HCT116 (cell line): ENCODE results near the gene TMEM240. TPM values are rescaled to one million over a fixed set of nuclear protein-coding genes. Genes with fewer than 3 reads are reported as not detected.

ENCODE experiments used
- ATAC-seq: fragments of 200-7000 bp; cut with Tn5 transposase; 2 replicates; pipeline ENCODE4 v1.9.1; 2020; ENCODE audit warnings: mild to moderate bottlenecking, moderate library complexity
- BruUV-seq: library from RNA; stranded (reverse); fragments of 400-500 nt; replicated peaks from 2 replicates; lab custom pipeline; 2021; lab: Mats Ljungman, UMichigan
- CTCF ChIA-PET: fragments of 300-600 bp; sonication (Branson Sonifier 250); formaldehyde crosslinking; loops from one replicate; lab custom pipeline; 2021; ENCODE audit warnings: antibody characterized with exemption; lab: Charles Lee
- POLR2A ChIA-PET: fragments of 300-600, 350-600 bp; sonication (Branson Sonifier 250); formaldehyde crosslinking; loops from one replicate; lab custom pipeline; 2021; ENCODE audit warnings: antibody characterized with exemption; lab: Charles Lee
- RAD21 ChIA-PET, 2 experiments: fragments of 300-600 bp; sonication (Branson Sonifier 250); formaldehyde crosslinking; loops; one replicate each; lab custom pipeline; 2023; ENCODE audit warnings: low total read pairs in 2 of 2; ENCODE audit not compliant: uncharacterized antibody in 2 of 2, unreplicated experiment in 2 of 2, low non-redundant PET in 1 of 2; lab: Charles Lee
- DNase-seq: peaks from one replicate; pipeline ENCODE4 v3.0.0-alpha.2; 2010; ENCODE audit warnings: low read depth, low spot score
- H2AFZ ChIP-seq: fragments of 200-600 bp; shearing (Covaris generic), sonication (generic); 2 replicates; pipeline ENCODE4 v1.6.1; 2017; ENCODE audit warnings: low read depth, mixed run types, mixed read lengths, antibody characterized with exemption, low read length; ENCODE audit not compliant: poor library complexity, severe bottlenecking
- H3K27ac ChIP-seq: 2 replicates; pipeline ENCODE4 v1.5.1; 2012; ENCODE audit warnings: low read depth, low read length
- H3K27me3 ChIP-seq: fragments of 200-600 bp; sonication (generic); 2 replicates; pipeline ENCODE4 v1.6.1; 2016; ENCODE audit warnings: mixed run types, low read length, mixed read lengths; ENCODE audit not compliant: insufficient read depth
- H3K36me3 ChIP-seq, 2 experiments: fragments of 200-500 bp in 1 of 2; fragments of 200-600 bp in 1 of 2; sonication (Bioruptor generic) in 1 of 2; sonication (generic) in 1 of 2; 2 replicates each; pipeline versions ENCODE4 v1.5.1 to v1.6.1; 2014 to 2016; ENCODE audit warnings: low read length in 2 of 2, inconsistent platforms in 1 of 2, mixed read lengths in 1 of 2, mixed run types in 1 of 2; ENCODE audit not compliant: insufficient read depth in 2 of 2, control insufficient read depth in 1 of 2
- H3K4me1 ChIP-seq, 2 experiments: fragments of 200-600 bp in 1 of 2; sonication (generic) in 1 of 2; 2 replicates each; pipeline versions ENCODE4 v1.5.1 to v1.6.1; 2012 to 2017; ENCODE audit warnings: low read length in 2 of 2, inconsistent platforms in 1 of 2, mild to moderate bottlenecking in 1 of 2, mixed read lengths in 1 of 2, mixed run types in 1 of 2, moderate library complexity in 1 of 2; ENCODE audit not compliant: insufficient read depth in 2 of 2, control insufficient read depth in 1 of 2
- H3K4me2 ChIP-seq: fragments of 200-600 bp; sonication (generic); 2 replicates; pipeline ENCODE4 v1.6.1; 2017; ENCODE audit warnings: mixed run types, low read length, mixed read lengths
- H3K4me3 ChIP-seq, 2 experiments: fragments of 200-600 bp in 1 of 2; sonication (generic) in 1 of 2; replicated peaks in 1 of 2; 2 replicates each; pipeline ENCODE4 v1.5.1; 2011 to 2016; ENCODE audit warnings: low read length in 2 of 2, control low read depth in 1 of 2, low read depth in 1 of 2, mild to moderate bottlenecking in 1 of 2, mixed read lengths in 1 of 2, mixed run types in 1 of 2
- H3K79me2 ChIP-seq: fragments of 200-600 bp; sonication (generic); 2 replicates; pipeline ENCODE4 v1.6.1; 2017; ENCODE audit warnings: mild to moderate bottlenecking, mixed run types, low read length, moderate library complexity, mixed read lengths; ENCODE audit not compliant: insufficient read depth
- H3K9ac ChIP-seq: fragments of 200-600 bp; sonication (generic); 2 replicates; pipeline ENCODE4 v1.6.1; 2016; ENCODE audit warnings: low read length, mixed read lengths
- H3K9me2 ChIP-seq: fragments of 200-600 bp; sonication (generic), shearing (Covaris generic); 2 replicates; pipeline ENCODE4 v1.6.1; 2017; ENCODE audit warnings: mixed run types, mild to moderate bottlenecking, moderate library complexity; ENCODE audit not compliant: insufficient read depth
- H3K9me3 ChIP-seq, 2 experiments: fragments of 200-500 bp in 1 of 2; fragments of 200-600 bp in 1 of 2; sonication (Bioruptor generic) in 1 of 2; sonication (generic) in 1 of 2; 2 replicates each; pipeline ENCODE4 v1.6.1; 2014 to 2017; ENCODE audit warnings: low read length in 2 of 2, mixed read lengths in 2 of 2, inconsistent platforms in 1 of 2, low read depth in 1 of 2, mild to moderate bottlenecking in 1 of 2, mixed run types in 1 of 2, moderate library complexity in 1 of 2; ENCODE audit not compliant: control insufficient read depth in 1 of 2, insufficient read depth in 1 of 2
- H4K20me1 ChIP-seq: fragments of 200-600 bp; sonication (generic), shearing (Covaris generic); 2 replicates; pipeline ENCODE4 v1.6.1; 2017; ENCODE audit warnings: mixed run types, mild to moderate bottlenecking, moderate library complexity; ENCODE audit not compliant: insufficient read depth
- CBX3 ChIP-seq: IDR thresholded peaks from 2 replicates; pipeline ENCODE4 v1.6.1; 2012; ENCODE audit warnings: low read depth
- CEBPB ChIP-seq: IDR thresholded peaks from 2 replicates; pipeline ENCODE4 v1.6.1; 2012; ENCODE audit warnings: low read depth
- EGR1 ChIP-seq: IDR thresholded peaks from 2 replicates; pipeline ENCODE4 v1.6.1; 2012; ENCODE audit warnings: low read depth
- EZH2 ChIP-seq: fragments of 200-600 bp; sonication (generic); IDR thresholded peaks from 2 replicates; pipeline ENCODE4 v1.6.1; 2017; ENCODE audit warnings: antibody characterized with exemption, mixed run types
- EZH2phosphoT487 ChIP-seq: fragments of 200-600 bp; IDR thresholded peaks from 2 replicates; pipeline ENCODE4 v1.6.1; 2018; ENCODE audit warnings: antibody characterized with exemption, borderline replicate concordance
- JUND ChIP-seq: IDR thresholded peaks from 2 replicates; pipeline ENCODE4 v1.6.1; 2012
- POLR2A ChIP-seq: IDR thresholded peaks from 2 replicates; pipeline ENCODE4 v1.7.0; 2011; ENCODE audit warnings: borderline replicate concordance; ENCODE audit not compliant: insufficient read depth, insufficient read length; ENCODE audit errors: extremely low read depth
- POLR2AphosphoS5 ChIP-seq: IDR thresholded peaks from 2 replicates; pipeline ENCODE4 v1.6.1; 2011; ENCODE audit warnings: mild to moderate bottlenecking, low read depth, low read length, moderate library complexity
- REST ChIP-seq: IDR thresholded peaks from 2 replicates; pipeline ENCODE4 v1.6.1; 2012; ENCODE audit warnings: low read depth
- SP1 ChIP-seq: IDR thresholded peaks from 2 replicates; pipeline ENCODE4 v1.6.1; 2012; ENCODE audit warnings: low read depth
- SRF ChIP-seq: IDR thresholded peaks from 2 replicates; pipeline ENCODE4 v1.6.1; 2012; ENCODE audit warnings: low read depth
- TCF7L2 ChIP-seq: IDR thresholded peaks from 2 replicates; pipeline ENCODE4 v1.7.0; 2011; ENCODE audit warnings: borderline replicate concordance, inconsistent platforms; ENCODE audit not compliant: insufficient read depth, insufficient read length; ENCODE audit errors: extremely low read depth
- YY1 ChIP-seq: IDR thresholded peaks from 2 replicates; pipeline ENCODE4 v1.6.1; 2011; ENCODE audit warnings: low read length, low read depth, moderate library complexity, mild to moderate bottlenecking; ENCODE audit not compliant: insufficient replicate concordance; ENCODE audit errors: extremely low read depth
- ZFX ChIP-seq: fragments of 450-650 bp; IDR thresholded peaks from 2 replicates; pipeline ENCODE4 v1.6.1; 2017
- intact Hi-C: fragments of 100-400 bp; cut with micrococcal nuclease; formaldehyde crosslinking; loops from 2 replicates; pipeline ENCODE4 v1.10.0; 2022
- total RNA-seq: library from RNA; stranded (reverse); gene quantifications from one replicate; pipeline ENCODE4 v1.2.1, GENCODE V29; 2021; ENCODE audit not compliant: unreplicated experiment
- TF ChIP-seq, protein P1 (sequence below): IDR thresholded peaks from 2 replicates; pipeline ENCODE4 v1.6.1; 2012
- TF ChIP-seq, protein P2 (sequence below): IDR thresholded peaks from 2 replicates; pipeline ENCODE4 v1.6.1; 2012

The TMEM240 gene
- total RNA-seq, 1 experiment from 2014 or later = 2.3 TPM

- RAD21 ChIA-PET = no interaction called here
These were observed 8.5 kb downstream of the TMEM240 start for GRCh38 chr1:1531947-1532346.

More at GRCh38 chr1:1531947-1532346, 8.5 kb downstream of the TMEM240 start:
- Histone ChIP-seq H3K9me3 (no peaks in the 10 kb centered on the region; a peak in 1 of 4 replicates), H3K79me2 (no peaks in the 10 kb centered on the region), H3K36me3 (peaks cover 3 to 35% of the 10 kb centered on the region in 2 experiments; a peak in 3 of 4 replicates), H3K9ac (no peak overlapping the region), H3K27me3 (no peaks in the 10 kb centered on the region), H3K9me2 (no peaks in the 10 kb centered on the region), H3K4me1 (no peaks in the 10 kb centered on the region), H2AFZ (no peak overlapping the region), H4K20me1 (no peaks in the 10 kb centered on the region), H3K27ac (no peak overlapping the region), H3K4me2 (no peak overlapping the region), H3K4me3 (no peak overlapping the region)
- TF ChIP-seq, protein P1, sequence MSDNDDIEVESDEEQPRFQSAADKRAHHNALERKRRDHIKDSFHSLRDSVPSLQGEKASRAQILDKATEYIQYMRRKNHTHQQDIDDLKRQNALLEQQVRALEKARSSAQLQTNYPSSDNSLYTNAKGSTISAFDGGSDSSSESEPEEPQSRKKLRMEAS = no peak
- TF ChIP-seq EZH2phosphoT487 (no peak), JUND (no peak), POLR2AphosphoS5 (no peak), POLR2A (no peak), SRF (no peak), ZFX (no peak), SP1 (no peak), EZH2 (no peak), TCF7L2 (no peak), CBX3 (no peak), REST (no peak), YY1 (no peak), EGR1 (no peak), CEBPB (no peak)
- TF ChIP-seq, protein P2, sequence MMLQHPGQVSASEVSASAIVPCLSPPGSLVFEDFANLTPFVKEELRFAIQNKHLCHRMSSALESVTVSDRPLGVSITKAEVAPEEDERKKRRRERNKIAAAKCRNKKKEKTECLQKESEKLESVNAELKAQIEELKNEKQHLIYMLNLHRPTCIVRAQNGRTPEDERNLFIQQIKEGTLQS = no peak
- no peak for DNase-seq
- intact Hi-C loops = no loop called here
- ChIA-PET CTCF (no interaction called here), POLR2A (no interaction called here)
- BruUV-seq = no TSS peak
- ATAC-seq = no peak
